OCI-LY3 (cell line): ENCODE measurements around the gene NR1D2.

Experiments
- EZH2phosphoT487 ChIP-seq: fragments of 200-600 bp; shearing (Covaris generic); IDR thresholded peaks from 2 replicates; pipeline ENCODE4 v1.6.1; 2018; ENCODE audit warnings: antibody characterized with exemption, mixed run types, low read depth
- TF ChIP-seq, protein P1 (sequence below): fragments of 200-600, 300-600 bp; sonication (generic); IDR thresholded peaks from 2 replicates; pipeline ENCODE4 v1.5.1; 2014; ENCODE audit warnings: antibody characterized with exemption, low read length, low read depth

DNA sequence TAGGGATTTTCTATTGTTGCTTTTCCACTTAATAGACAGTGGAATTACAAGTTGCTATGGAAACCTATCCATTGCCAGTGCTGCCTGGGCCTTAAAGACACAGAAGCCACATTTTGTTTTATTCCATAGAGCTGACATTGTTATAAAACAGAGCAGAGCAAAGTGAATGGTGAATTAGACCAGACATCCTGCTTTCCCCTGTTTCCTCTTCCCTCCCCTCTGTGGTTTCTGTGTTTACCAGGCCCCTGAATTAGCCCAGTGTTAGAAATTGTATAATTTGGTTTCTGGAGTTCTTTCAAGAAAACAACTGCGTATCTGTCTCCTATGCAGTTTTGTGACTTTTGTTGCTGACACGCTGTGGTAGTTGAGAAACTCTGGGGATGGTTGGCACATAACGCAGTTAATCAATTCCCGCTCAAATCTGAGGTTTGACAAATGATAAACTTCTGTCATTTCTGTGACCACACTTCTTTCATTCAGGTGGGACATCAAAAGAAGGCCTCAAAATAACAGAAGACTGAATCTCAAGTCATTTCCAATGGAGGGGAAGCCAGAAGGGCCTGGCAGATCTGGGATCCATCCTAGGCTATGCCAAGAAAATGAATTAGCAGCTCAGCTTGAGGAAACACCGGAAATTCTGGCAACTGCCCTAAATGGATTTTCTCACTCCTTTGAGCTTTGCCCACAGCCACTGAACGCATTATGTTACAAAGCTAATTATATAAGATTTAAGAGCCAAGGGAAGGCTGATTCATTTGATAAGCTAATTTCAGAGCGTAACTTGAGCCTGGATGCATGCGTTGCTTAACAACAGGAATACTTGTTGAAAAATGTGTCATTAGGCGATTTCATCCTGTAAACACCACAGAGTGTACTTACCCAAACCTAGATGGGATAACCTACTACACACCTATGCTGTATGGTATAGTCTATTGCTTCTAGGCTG lies 46.9 kb downstream of the NR1D2 start:
- TF ChIP-seq, protein P1, sequence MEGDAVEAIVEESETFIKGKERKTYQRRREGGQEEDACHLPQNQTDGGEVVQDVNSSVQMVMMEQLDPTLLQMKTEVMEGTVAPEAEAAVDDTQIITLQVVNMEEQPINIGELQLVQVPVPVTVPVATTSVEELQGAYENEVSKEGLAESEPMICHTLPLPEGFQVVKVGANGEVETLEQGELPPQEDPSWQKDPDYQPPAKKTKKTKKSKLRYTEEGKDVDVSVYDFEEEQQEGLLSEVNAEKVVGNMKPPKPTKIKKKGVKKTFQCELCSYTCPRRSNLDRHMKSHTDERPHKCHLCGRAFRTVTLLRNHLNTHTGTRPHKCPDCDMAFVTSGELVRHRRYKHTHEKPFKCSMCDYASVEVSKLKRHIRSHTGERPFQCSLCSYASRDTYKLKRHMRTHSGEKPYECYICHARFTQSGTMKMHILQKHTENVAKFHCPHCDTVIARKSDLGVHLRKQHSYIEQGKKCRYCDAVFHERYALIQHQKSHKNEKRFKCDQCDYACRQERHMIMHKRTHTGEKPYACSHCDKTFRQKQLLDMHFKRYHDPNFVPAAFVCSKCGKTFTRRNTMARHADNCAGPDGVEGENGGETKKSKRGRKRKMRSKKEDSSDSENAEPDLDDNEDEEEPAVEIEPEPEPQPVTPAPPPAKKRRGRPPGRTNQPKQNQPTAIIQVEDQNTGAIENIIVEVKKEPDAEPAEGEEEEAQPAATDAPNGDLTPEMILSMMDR = no peak
- TF ChIP-seq EZH2phosphoT487 = no peak
